Stimulated activated naive CD8-positive, alpha-beta T cell treated with anti-CD3 and anti-CD28 coated beads, Interleukin-15, amount 100 ng/mL, for 72 hours (primary cell): ENCODE data around the gene GPAM.
"Not testable (repeated sequence)": the region's sequence is repeated elsewhere in the genome, so short reads cannot be mapped to it uniquely, and the experiment has no call there.

ENCODE experiments used
- ATAC-seq: fragments of 150-1000 bp; cut with Tn5 transposase; 2 replicates; pipeline ENCODE4 v1.10.0; 2021; ENCODE audit warnings: mild to moderate bottlenecking, moderate library complexity
- DNase-seq, 2 donors: peaks; one replicate each; pipeline ENCODE4 v3.0.0; 2021 to 2022
- H3K27ac Mint-ChIP-seq, 2 donors: one replicate each; pipeline ENCODE4 v1.8.0; 2022; ENCODE audit warnings: mild to moderate bottlenecking in 2 of 2, mixed read lengths in 2 of 2, moderate library complexity in 2 of 2
- H3K27me3 Mint-ChIP-seq: one replicate; pipeline ENCODE4 v1.8.0; 2022; ENCODE audit warnings: mixed read lengths
- H3K4me1 Mint-ChIP-seq: one replicate; pipeline ENCODE4 v1.8.0; 2022; ENCODE audit warnings: mild to moderate bottlenecking, mixed read lengths
- H3K4me3 Mint-ChIP-seq, 2 donors: one replicate each; pipeline ENCODE4 v1.8.0; 2022; ENCODE audit warnings: mild to moderate bottlenecking in 2 of 2, mixed read lengths in 2 of 2, moderate library complexity in 1 of 2
- H3K9me3 Mint-ChIP-seq, 2 donors: one replicate each; pipeline ENCODE4 v1.8.0; 2022; ENCODE audit warnings: mixed read lengths in 2 of 2

Gene GPAM

GRCh38 chr10:112137154-112137987 lies 46.2 kb downstream of the GPAM start:
- Mint-ChIP-seq H3K27ac (peak overlapping the region; percentile 22 to 71), H3K4me3 (no peak overlapping the region), H3K4me1 (peaks cover 4% of the 10 kb centered on the region), H3K9me3 (no peaks in the 10 kb centered on the region), H3K27me3 (no peaks in the 10 kb centered on the region)
- ATAC-seq (peak; percentile 51), DNase-seq (peak; percentile 61 to 63)

GRCh38 chr10:112136486-112137153 lies 46.9 kb downstream of the GPAM start:
- H3K4me3 Mint-ChIP-seq, result no peak overlapping the region
- no peaks in the 10 kb centered on the region for H3K27me3 Mint-ChIP-seq
- H3K27ac Mint-ChIP-seq, result peak overlapping the region in 1 of 2 donors; percentile 71
- H3K4me1 Mint-ChIP-seq, result peaks cover 4% of the 10 kb centered on the region
- ATAC-seq (no peak), DNase-seq (no peak)
- H3K9me3 Mint-ChIP-seq, result no peaks in the 10 kb centered on the region

DNA sequence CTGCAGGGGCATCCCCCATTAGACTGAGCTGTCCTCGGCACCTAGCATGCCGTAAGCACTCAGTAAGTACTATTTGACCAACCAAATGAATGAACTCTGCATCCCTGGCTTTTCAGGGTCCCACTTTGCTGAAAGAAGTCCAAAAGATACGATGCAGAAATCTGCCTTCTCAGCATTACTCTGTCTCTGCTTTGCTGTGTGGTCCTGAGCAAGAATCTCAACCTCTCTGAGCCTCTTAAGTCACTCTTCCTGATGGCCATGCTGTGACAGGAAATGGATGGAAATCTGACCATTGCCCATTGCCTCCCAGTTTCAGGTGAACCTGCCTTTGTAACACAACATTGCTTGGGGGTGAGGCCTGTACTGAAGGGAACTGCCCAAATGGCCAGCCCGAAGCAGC lies 48.0 kb downstream of the GPAM start:
- Mint-ChIP-seq H3K27ac (no peak overlapping the region), H3K4me1 (peaks cover 4% of the 10 kb centered on the region)

GRCh38 chr10:112132435-112132834 lies 51.1 kb downstream of the GPAM start:
- DNase-seq, result no peak
- H3K9me3 Mint-ChIP-seq, result no peaks in the 10 kb centered on the region
- no peak overlapping the region for H3K4me3 Mint-ChIP-seq
- H3K27ac Mint-ChIP-seq, result peak overlapping the region in 1 of 2 donors; percentile 68
- ATAC-seq, result no peak
- H3K4me1 Mint-ChIP-seq, result no peaks in the 10 kb centered on the region
- no peaks in the 10 kb centered on the region for H3K27me3 Mint-ChIP-seq

More for the DNA sequence above, 48.0 kb downstream of the GPAM start:
- Mint-ChIP-seq H3K9me3 (no peaks in the 10 kb centered on the region), H3K4me3 (no peak overlapping the region), H3K27me3 (no peaks in the 10 kb centered on the region)
- ATAC-seq (no peak), DNase-seq (no peak)

DNA sequence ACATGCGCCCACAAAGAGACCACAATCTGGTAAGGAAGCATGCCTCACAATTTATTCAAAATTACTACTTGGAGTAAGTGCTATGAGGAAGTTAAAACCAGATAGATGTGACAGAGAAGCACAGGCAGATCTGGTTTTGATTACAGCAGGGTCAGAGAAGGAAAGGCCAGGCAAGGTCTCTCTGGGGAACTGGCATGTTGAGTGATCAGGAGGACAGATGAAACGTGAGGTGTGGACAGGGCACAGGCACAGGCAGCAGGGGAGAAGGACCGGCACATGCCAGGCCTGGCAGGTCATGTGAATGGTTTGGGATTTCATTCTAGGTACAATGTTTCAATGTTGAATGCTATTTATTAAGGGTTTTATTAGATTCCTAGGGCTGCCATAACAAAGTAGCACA lies 51.6 kb downstream of the GPAM start:
- no peak for ATAC-seq
- no peak overlapping the region for H3K4me3 Mint-ChIP-seq

DNA sequence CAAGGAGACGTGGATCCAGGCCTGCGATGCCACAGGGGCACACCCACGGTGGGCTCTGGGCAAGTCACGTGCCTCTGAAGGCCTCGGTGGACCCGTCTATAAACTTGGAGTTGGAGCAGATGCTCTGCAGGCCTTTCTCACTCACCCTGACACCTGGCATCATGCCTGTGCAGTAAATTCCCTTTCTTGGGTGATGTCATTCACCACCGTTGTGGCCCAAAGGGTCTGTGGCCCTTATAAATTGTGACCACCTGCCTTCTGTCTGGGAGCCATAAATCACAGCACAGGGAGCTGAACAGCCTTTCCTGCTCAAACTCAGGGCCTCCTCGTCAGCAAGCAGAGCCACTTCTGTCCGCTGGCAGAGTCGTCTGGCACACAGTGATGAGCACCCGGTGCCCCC lies 52.2 kb downstream of the GPAM start:
- H3K27ac Mint-ChIP-seq, result peak overlapping the region in 1 of 2 donors; percentile 35
- no peak for DNase-seq
- H3K4me1 Mint-ChIP-seq, result no peaks in the 10 kb centered on the region
- H3K9me3 Mint-ChIP-seq, result no peaks in the 10 kb centered on the region
- no peaks in the 10 kb centered on the region for H3K27me3 Mint-ChIP-seq
- H3K4me3 Mint-ChIP-seq, result no peak overlapping the region
- no peak for ATAC-seq

More for the DNA sequence above, 51.6 kb downstream of the GPAM start:
- no peaks in the 10 kb centered on the region for H3K27me3 Mint-ChIP-seq
- H3K9me3 Mint-ChIP-seq, result no peaks in the 10 kb centered on the region
- H3K27ac Mint-ChIP-seq, result peak overlapping the region in 1 of 2 donors; percentile 14
- no peaks in the 10 kb centered on the region for H3K4me1 Mint-ChIP-seq
- no peak for DNase-seq

DNA sequence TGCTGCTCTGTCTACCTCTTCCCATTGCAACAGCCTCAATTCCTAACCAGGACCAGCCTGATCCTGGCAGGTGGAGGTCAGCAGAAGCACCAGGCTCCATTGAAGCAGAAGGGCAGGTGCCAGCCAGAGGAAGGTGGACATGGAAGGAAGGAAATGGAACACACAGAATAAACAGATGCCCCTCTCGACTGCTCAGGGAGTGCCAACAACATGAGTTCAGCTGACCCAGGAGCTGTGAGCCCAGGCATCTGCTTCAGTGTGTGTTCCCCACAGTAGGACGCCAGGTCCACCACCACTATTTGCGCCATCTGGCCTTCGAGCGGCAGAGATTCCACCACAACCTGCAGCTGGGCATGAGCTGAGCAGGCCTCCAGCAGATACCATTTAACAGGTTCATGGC lies 56.7 kb downstream of the GPAM start:
- no peaks in the 10 kb centered on the region for H3K4me1 Mint-ChIP-seq
- H3K27ac Mint-ChIP-seq, result no peak overlapping the region
- H3K9me3 Mint-ChIP-seq, result no peaks in the 10 kb centered on the region
- ATAC-seq, result no peak
- no peak overlapping the region for H3K4me3 Mint-ChIP-seq
- DNase-seq, result no peak
- no peaks in the 10 kb centered on the region for H3K27me3 Mint-ChIP-seq

DNA sequence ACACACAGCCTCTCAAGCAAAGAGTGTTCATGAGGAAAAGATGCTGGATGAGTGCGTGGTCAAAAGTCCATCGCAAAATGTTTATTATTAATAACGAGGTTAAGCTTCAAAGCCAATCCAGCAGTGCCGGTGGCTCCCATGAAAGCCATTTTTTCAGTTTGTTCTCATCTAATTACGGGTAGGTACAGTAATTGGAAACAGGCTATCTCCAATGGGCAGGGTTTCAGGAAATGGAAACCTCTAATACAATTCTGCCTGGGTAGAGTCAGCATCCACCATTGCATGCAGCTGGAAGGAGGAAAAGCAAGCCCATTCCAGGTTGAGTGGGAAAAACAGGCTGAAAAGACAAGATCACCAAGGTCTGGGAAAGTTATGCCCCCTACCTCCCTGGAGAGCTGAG lies 57.4 kb downstream of the GPAM start:
- DNase-seq (no peak), ATAC-seq (no peak)
- H3K27me3 Mint-ChIP-seq, result no peaks in the 10 kb centered on the region
- H3K27ac Mint-ChIP-seq, result no peak overlapping the region
- no peaks in the 10 kb centered on the region for H3K4me1 Mint-ChIP-seq
- no peak overlapping the region for H3K4me3 Mint-ChIP-seq
- H3K9me3 Mint-ChIP-seq, result no peaks in the 10 kb centered on the region

DNA sequence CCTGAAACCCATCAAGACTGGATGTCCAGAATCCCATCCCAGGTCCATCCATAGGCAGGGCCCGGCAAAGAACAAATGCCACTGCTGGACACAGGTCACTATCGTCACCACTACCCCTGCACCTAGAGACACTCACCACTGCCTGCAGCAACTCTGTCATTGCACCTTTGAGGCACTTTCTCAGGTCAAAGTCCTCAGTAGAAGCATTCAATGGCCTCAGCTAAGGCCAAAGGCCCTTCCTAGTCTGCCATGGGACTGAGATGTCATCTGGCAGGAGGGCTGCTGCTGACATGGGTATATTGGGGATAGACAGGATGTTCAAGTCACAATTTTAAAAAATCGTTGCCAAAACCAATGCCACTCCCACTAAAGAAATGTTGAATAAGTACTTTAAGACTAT lies 58.7 kb downstream of the GPAM start:
- ATAC-seq (no peak), DNase-seq (no peak)
- H3K4me3 Mint-ChIP-seq, result no peak overlapping the region
- H3K9me3 Mint-ChIP-seq, result no peaks in the 10 kb centered on the region
- no peak overlapping the region for H3K27ac Mint-ChIP-seq
- H3K4me1 Mint-ChIP-seq, result no peaks in the 10 kb centered on the region
- H3K27me3 Mint-ChIP-seq, result no peaks in the 10 kb centered on the region

DNA sequence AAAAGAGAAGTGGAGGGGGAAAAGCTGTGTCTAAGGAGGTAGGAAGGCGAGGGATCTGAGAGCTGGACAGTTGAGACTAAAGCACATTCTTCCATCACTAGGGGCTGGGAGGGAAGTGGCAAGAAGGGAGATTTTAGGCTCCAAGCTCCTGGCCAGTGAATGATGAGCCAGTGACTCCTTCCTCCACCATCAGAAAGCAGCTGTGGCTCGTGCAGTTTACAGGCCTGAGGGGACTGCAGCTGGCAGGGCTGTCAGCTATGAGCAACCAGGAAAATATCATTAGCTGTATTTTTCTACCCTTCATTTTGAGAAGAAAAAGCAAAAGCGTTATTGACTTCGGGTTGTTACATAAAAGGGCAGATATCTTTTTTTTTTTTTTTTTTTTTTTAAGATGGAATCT lies 60.7 kb downstream of the GPAM start:
- Mint-ChIP-seq H3K9me3 (no peaks in the 10 kb centered on the region), H3K27ac (no peak overlapping the region), H3K4me1 (no peaks in the 10 kb centered on the region), H3K27me3 (no peaks in the 10 kb centered on the region), H3K4me3 (no peak overlapping the region)
- ATAC-seq (no peak), DNase-seq (no peak)

- H3K9me3 Mint-ChIP-seq, result no peaks in the 10 kb centered on the region
- DNase-seq, result no peak
- no peak for ATAC-seq
- no peak overlapping the region for H3K4me3 Mint-ChIP-seq
- no peaks in the 10 kb centered on the region for H3K27me3 Mint-ChIP-seq
- H3K27ac Mint-ChIP-seq, result peak overlapping the region in 1 of 2 donors; percentile 25
- no peaks in the 10 kb centered on the region for H3K4me1 Mint-ChIP-seq
Observed at GRCh38 chr10:112120491-112120890, 63.1 kb downstream of the GPAM start.

GRCh38 chr10:112115781-112116385 lies 67.7 kb downstream of the GPAM start:
- DNase-seq (peak; percentile 40 to 43), ATAC-seq (peak; percentile 71)
- Mint-ChIP-seq H3K4me3 (no peak overlapping the region), H3K4me1 (no peaks in the 10 kb centered on the region), H3K9me3 (no peaks in the 10 kb centered on the region), H3K27ac (no peak overlapping the region), H3K27me3 (no peaks in the 10 kb centered on the region)

- H3K9me3 Mint-ChIP-seq, H3K4me3 Mint-ChIP-seq, H3K27ac Mint-ChIP-seq, ATAC-seq, H3K27me3 Mint-ChIP-seq, H3K4me1 Mint-ChIP-seq, DNase-seq: not testable (repeated sequence)
Observed at GRCh38 chr10:112109779-112110178, 73.8 kb downstream of the GPAM start.
